Suppressor macrophage treated with lipopolysaccharide for 1 hour (primary cell): ENCODE results near the gene STAG2.
A peak's percentile ranks its signal among the peaks of the same experiment; 100 is the strongest.
"Not testable (repeated sequence)": the region's sequence is repeated elsewhere in the genome, so short reads cannot be mapped to it uniquely, and the experiment has no call there.

ENCODE experiments used
- DNase-seq, 3 donors: peaks; one replicate each; pipeline ENCODE4 v3.0.0-alpha.2; 2020 to 2022

STAG2 gene

GRCh38 chrX:123961268-123962005, at the start of gene STAG2:
Gene STAG2, plus strand, starts transcription at chrX:123961706. Its CDS starts 60,922 bp downstream, at chrX:124022628.
- DNase-seq: peak; percentile 75 to 87 (median 78)

GRCh38 chrX:123917069-123917468, 44.4 kb upstream of the STAG2 start:
- no peak for DNase-seq

GRCh38 chrX:123918106-123918721, 43.3 kb upstream of the STAG2 start:
- DNase-seq: no peak

GRCh38 chrX:123920105-123920785, 41.3 kb upstream of the STAG2 start:
- peak in 2 of 3 donors; percentile 32 to 44 for DNase-seq

GRCh38 chrX:123923211-123923610, 38.3 kb upstream of the STAG2 start:
- DNase-seq: no peak

GRCh38 chrX:123924186-123924585, 37.3 kb upstream of the STAG2 start:
- no peak for DNase-seq

- DNase-seq: peak in 1 of 3 donors; percentile 10
Measured at GRCh38 chrX:123927845-123928244, 33.7 kb upstream of the STAG2 start.

GRCh38 chrX:123932055-123932454, 29.5 kb upstream of the STAG2 start:
- not testable (repeated sequence) for DNase-seq

GRCh38 chrX:123943074-123943473, 18.4 kb upstream of the STAG2 start:
- no peak for DNase-seq

GRCh38 chrX:123943488-123943887, 18.0 kb upstream of the STAG2 start:
- no peak for DNase-seq

- DNase-seq: no peak
Measured at GRCh38 chrX:123949846-123950245, 11.7 kb upstream of the STAG2 start.

- DNase-seq: peak in 2 of 3 donors; percentile 27 to 47
Measured at GRCh38 chrX:123959281-123960063, 2.0 kb upstream of the STAG2 start.

- DNase-seq: no peak
Measured at GRCh38 chrX:123960956-123961267, 594 bp upstream of the STAG2 start.

- peak; percentile 30 to 43 (median 31) for DNase-seq
Measured at GRCh38 chrX:123962006-123962467, 531 bp downstream of the STAG2 start.

GRCh38 chrX:123962794-123963373, 1.4 kb downstream of the STAG2 start:
- DNase-seq: peak; percentile 85 to 90 (median 90)

- peak; percentile 35 to 82 (median 65) for DNase-seq
Measured at GRCh38 chrX:123964156-123964834, 2.8 kb downstream of the STAG2 start.

- DNase-seq: no peak
Measured at GRCh38 chrX:123965712-123966111, 4.2 kb downstream of the STAG2 start.

- DNase-seq: no peak
Measured at GRCh38 chrX:123967497-123967896, 6.0 kb downstream of the STAG2 start.

GRCh38 chrX:123968383-123969050, 7.0 kb downstream of the STAG2 start:
- no peak for DNase-seq

GRCh38 chrX:123971982-123972381, 10.5 kb downstream of the STAG2 start:
- DNase-seq: peak; percentile 50 to 90 (median 79)

- DNase-seq: no peak
Measured at GRCh38 chrX:123973921-123974320, 12.4 kb downstream of the STAG2 start.
